Uterus (tissue), 2 donors: ENCODE results near the gene GSE1.

Experiments
- CTCF ChIP-seq, 4 experiments: fragments of 200-600 bp in 2 of 4; fragments of 450-650 bp in 2 of 4; sonication (generic) in 2 of 4; IDR thresholded peaks; one replicate each; pipeline ENCODE4 v1.5.1; 2016 to 2019; ENCODE audit warnings: antibody characterized with exemption in 4 of 4, mild to moderate bottlenecking in 2 of 4, moderate library complexity in 1 of 4
- POLR2A ChIP-seq, 2 donors: fragments of 450-650 bp; IDR thresholded peaks; one replicate each; pipeline ENCODE4 v1.6.1; 2016; ENCODE audit warnings: antibody characterized with exemption in 2 of 2, mild to moderate bottlenecking in 1 of 2, moderate library complexity in 1 of 2

GRCh38 chr16:85585711-85586110 is 27.4 kb upstream of the GSE1 start:
- TF ChIP-seq CTCF (IDR thresholded peaks at IDR 0.05) (no peak), POLR2A (IDR thresholded peaks at IDR 0.05) (no peak)
